Peyer's patch (tissue), 4 donors: ENCODE results near the gene GPR31.
"Not testable (repeated sequence)": the region's sequence is repeated elsewhere in the genome, so short reads cannot be mapped to it uniquely, and the experiment has no call there.

Experiments
- CTCF ChIP-seq, 6 experiments: fragments of 450-650 bp in 4 of 6; fragments of 200-600 bp in 2 of 6; sonication (generic) in 1 of 6; IDR thresholded peaks; one replicate each; pipeline ENCODE4 v1.5.1; 2017 to 2019; ENCODE audit warnings: antibody characterized with exemption in 6 of 6, mild to moderate bottlenecking in 3 of 6, moderate library complexity in 1 of 6
- POLR2A ChIP-seq, 2 donors: fragments of 450-650 bp; IDR thresholded peaks; one replicate each; pipeline ENCODE4 v1.5.1; 2017; ENCODE audit warnings: antibody characterized with exemption in 2 of 2, mild to moderate bottlenecking in 2 of 2, moderate library complexity in 2 of 2

DNA sequence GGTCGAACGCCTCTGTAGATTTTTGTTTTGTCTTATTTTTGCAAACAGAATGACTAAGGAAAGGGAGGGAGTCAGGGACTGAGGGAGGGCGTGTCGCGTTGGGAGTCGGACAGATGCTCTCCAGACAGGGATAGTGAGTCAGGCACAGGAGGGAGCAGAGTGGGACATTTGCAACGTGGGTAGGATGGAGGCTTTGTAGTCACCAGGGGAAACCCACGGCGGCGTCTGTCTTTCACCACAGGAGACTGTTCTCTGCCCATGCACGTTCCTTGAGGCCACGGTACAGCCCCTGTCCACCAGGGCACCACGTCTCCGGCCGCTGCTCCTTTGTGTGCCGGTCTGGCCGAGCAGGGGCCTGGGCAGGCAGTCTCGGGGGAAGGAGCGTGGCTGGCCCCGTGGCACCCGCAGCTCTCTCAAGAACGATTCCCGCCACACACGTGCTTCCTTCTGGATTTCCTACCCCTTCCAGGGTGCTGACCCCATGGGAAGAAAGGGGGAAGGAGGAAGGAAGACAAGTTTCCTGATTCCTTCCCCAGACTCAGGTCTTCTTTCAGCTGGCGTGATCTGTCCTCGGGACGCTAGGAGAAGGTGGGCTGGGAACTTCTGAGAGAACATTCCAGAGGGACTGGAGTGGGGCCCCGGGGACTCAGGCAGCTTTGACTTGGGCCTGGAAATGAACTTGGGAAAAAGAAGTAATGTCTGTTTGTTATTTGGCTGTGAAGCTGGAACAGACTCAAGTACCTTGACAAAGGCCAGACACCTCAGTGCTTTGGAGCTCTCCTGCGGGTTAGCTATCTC is 45.7 kb upstream of the GPR31 start:
- TF ChIP-seq POLR2A, CTCF (IDR thresholded peaks at IDR 0.05): not testable (repeated sequence)
